ENCODE measurements around the gene NLRP2B.

- TF ChIP-seq CTCF (IDR thresholded peaks at IDR 0.05; ENCODE audit: extremely low read depth in 1 of 2, insufficient read depth in 1 of 2, low read depth in 1 of 2, low read length in 2 of 2) (no peak), POLR2A (IDR thresholded peaks at IDR 0.05; ENCODE audit: low read depth, low read length) (no peak), MAX (IDR thresholded peaks at IDR 0.05; ENCODE audit: insufficient read depth, insufficient read length) (no peak), EZH2 (IDR thresholded peaks at IDR 0.05; ENCODE audit: borderline replicate concordance, low read depth, low read length, severe bottlenecking) (no peak), FOS (IDR thresholded peaks at IDR 0.05; ENCODE audit: borderline replicate concordance, insufficient read depth, low read length) (no peak)
These were observed 10.1 kb downstream of the NLRP2B start for GRCh38 chrX:57669961-57670360.

Data from endothelial cell of umbilical vein (primary cell).